Common myeloid progenitor, CD34-positive (primary cell): ENCODE data around the gene OVAAL.
A peak's percentile ranks its signal among the peaks of the same experiment; 100 is the strongest.

ENCODE experiments used
- CTCF ChIA-PET: fragments of 350-600 bp; sonication (Branson Sonifier 250); formaldehyde crosslinking; loops from one replicate; lab custom pipeline; 2021; ENCODE audit warnings: antibody characterized with exemption; lab: Charles Lee
- POLR2A ChIA-PET: fragments of 350-600 bp; sonication (Branson Sonifier 250); formaldehyde crosslinking; loops from one replicate; lab custom pipeline; 2021; ENCODE audit warnings: antibody characterized with exemption; lab: Charles Lee
- DNase-seq, 3 donors: peaks; one replicate each; pipeline versions ENCODE4 v3.0.0 to v3.0.0-alpha.2; 2013
- H3K27ac ChIP-seq, 2 experiments: 1 replicate in 1 of 2; 2 replicates in 1 of 2; pipeline ENCODE4 v1.7.0; 2013; ENCODE audit warnings: inconsistent platforms in 2 of 2, low read length in 2 of 2, mild to moderate bottlenecking in 2 of 2, low read depth in 1 of 2, moderate library complexity in 1 of 2; ENCODE audit not compliant: severe bottlenecking in 2 of 2, insufficient read depth in 1 of 2, poor library complexity in 1 of 2
- H3K27me3 ChIP-seq, 5 experiments: replicated peaks in 2 of 5; 1 replicate in 3 of 5; 2 replicates in 2 of 5; pipeline versions ENCODE4 v1.6.1 to v1.7.0; 2013; ENCODE audit warnings: low read length in 4 of 5, mild to moderate bottlenecking in 2 of 5, moderate library complexity in 2 of 5, inconsistent platforms in 1 of 5; ENCODE audit not compliant: insufficient read depth in 5 of 5, control insufficient read depth in 4 of 5
- H3K36me3 ChIP-seq, 4 experiments: 1 replicate in 2 of 4; 2 replicates in 2 of 4; pipeline versions ENCODE4 v1.6.1 to v1.7.0; 2013; ENCODE audit warnings: low read length in 3 of 4, control low read depth in 1 of 4, mild to moderate bottlenecking in 1 of 4; ENCODE audit not compliant: control insufficient read depth in 4 of 4, insufficient read depth in 4 of 4
- H3K4me1 ChIP-seq, 4 experiments: 1 replicate in 3 of 4; 2 replicates in 1 of 4; pipeline versions ENCODE4 v1.6.1 to v1.7.1; 2013; ENCODE audit warnings: low read length in 3 of 4, mild to moderate bottlenecking in 3 of 4, control low read depth in 1 of 4, inconsistent platforms in 1 of 4, moderate library complexity in 1 of 4; ENCODE audit not compliant: control insufficient read depth in 4 of 4, insufficient read depth in 4 of 4; ENCODE audit errors: control extremely low read depth in 1 of 4
- H3K4me3 ChIP-seq, 7 experiments: 1 replicate in 4 of 7; 2 replicates in 3 of 7; pipeline versions ENCODE4 v1.5.1 to v1.7.0; 2013; ENCODE audit warnings: mild to moderate bottlenecking in 7 of 7, low read length in 6 of 7, moderate library complexity in 6 of 7, inconsistent platforms in 2 of 7, low read depth in 2 of 7, control low read depth in 1 of 7; ENCODE audit not compliant: insufficient read depth in 4 of 7, control insufficient read depth in 1 of 7; ENCODE audit errors: extremely low read depth in 1 of 7
- H3K9me3 ChIP-seq, 5 experiments: 1 replicate in 4 of 5; 2 replicates in 1 of 5; pipeline versions ENCODE4 v1.6.1 to v1.7.1; 2013; ENCODE audit warnings: low read length in 4 of 5, mild to moderate bottlenecking in 2 of 5, inconsistent platforms in 1 of 5, low read depth in 1 of 5, moderate library complexity in 1 of 5; ENCODE audit not compliant: control insufficient read depth in 4 of 5, insufficient read depth in 2 of 5; ENCODE audit errors: control extremely low read depth in 1 of 5
- WGBS: methylation state at CpG from one replicate; pipeline ENCODE4 v1.1.5; 2013; ENCODE audit not compliant: insufficient coverage; 5-methylcytosine and 5-hydroxymethylcytosine counted together

Gene OVAAL

DNA sequence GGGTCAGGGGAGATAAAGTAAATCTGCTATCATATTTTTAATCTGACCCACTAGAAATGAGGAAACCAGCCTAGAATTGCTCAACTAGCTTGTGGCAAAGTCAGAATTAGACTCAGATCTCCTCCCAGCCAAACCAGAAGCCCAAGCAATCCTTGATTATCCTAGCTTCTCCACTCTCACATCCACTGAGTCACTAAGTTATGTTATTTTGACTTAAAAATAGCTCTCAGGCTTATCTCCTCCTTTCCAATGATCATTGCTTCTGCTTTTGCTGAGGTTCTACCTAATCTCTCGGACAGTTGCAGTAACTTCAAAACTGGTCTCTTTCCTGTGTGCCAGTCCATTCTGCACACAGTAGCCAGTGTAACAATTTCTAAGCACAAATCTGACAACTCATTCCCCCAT, 22.9 kb downstream of the OVAAL start:
- CTCF ChIA-PET = no interaction called here
- peak in 2 of 3 donors; percentile 7 to 21 for DNase-seq
- POLR2A ChIA-PET = no interaction called here

DNA sequence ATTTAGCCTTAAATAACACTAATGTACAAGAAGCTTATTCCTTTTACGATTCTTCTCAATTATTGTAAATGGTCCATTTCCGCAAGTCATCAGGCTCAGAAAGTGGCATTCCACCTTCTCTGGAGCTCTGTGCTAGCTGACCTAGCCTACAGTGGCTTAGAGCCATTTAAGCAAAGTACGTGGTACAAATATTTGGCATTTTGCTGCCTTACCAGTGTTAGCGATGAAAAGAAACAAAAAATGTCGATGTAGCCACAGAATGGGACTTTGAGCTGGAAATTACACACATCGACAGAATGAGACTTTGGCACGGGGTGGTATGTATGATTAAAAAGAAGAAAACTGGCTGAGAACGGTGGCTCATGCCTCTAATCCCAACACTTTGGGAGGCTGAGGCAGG, 26.1 kb downstream of the OVAAL start:
- 100% methylated on average over 7 of the region's 8 CpGs for WGBS
- ChIA-PET POLR2A (no interaction called here), CTCF (no interaction called here)
- Histone ChIP-seq H3K27ac (peak overlapping the region in 1 of 2 experiments; percentile 73), H3K36me3 (no peaks in the 10 kb centered on the region), H3K4me1 (peaks cover 0 to 14% (median 3%) of the 10 kb centered on the region in 4 experiments), H3K4me3 (no peak overlapping the region), H3K27me3 (no peaks in the 10 kb centered on the region), H3K9me3 (peaks cover 0 to 6% (median 0%) of the 10 kb centered on the region in 5 experiments)
- no peak for DNase-seq

More for the DNA sequence above, 22.9 kb downstream of the OVAAL start:
- Histone ChIP-seq H3K27ac (no peak overlapping the region), H3K9me3 (peaks cover 0 to 2% (median 0%) of the 10 kb centered on the region in 5 experiments), H3K4me3 (no peak overlapping the region), H3K27me3 (no peaks in the 10 kb centered on the region), H3K4me1 (peaks cover 0 to 14% (median 3%) of the 10 kb centered on the region in 4 experiments), H3K36me3 (no peaks in the 10 kb centered on the region)
- WGBS = 67% methylated on average over 1 of the region's 1 CpG

DNA sequence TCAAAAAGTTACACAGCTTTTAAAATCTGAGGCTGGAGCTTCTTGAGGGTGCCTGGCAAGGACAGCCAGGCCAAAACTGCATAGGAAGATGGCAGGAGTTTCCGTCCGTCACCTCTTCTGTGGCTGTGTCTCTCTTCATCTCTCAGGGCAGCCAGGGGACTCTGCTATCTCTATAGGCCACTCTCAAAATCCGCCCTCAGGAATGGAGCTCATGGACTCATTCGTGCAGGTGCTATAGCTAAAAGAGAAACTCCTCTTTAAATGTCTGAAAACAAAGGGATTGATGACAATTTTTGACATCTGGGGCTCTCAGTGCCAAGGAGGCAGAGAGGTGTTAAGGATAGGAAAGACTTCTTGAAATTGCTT, 27.2 kb downstream of the OVAAL start:
- Histone ChIP-seq H3K27me3 (no peaks in the 10 kb centered on the region), H3K4me3 (no peak overlapping the region), H3K9me3 (peaks cover 0 to 6% (median 0%) of the 10 kb centered on the region in 5 experiments), H3K27ac (peak overlapping the region in 1 of 2 experiments; percentile 73), H3K36me3 (no peaks in the 10 kb centered on the region), H3K4me1 (peaks cover 0 to 14% (median 3%) of the 10 kb centered on the region in 4 experiments)
- ChIA-PET CTCF (interaction anchor here (0.7 to 0.8 kb wide), 2 partner anchors 9 to 49 kb away, joined by 3 read pairs; no protein-coding TSS in a partner anchor), POLR2A (no interaction called here)
- WGBS = 96% methylated on average over 3 of the region's 4 CpGs
- DNase-seq = no peak

DNA sequence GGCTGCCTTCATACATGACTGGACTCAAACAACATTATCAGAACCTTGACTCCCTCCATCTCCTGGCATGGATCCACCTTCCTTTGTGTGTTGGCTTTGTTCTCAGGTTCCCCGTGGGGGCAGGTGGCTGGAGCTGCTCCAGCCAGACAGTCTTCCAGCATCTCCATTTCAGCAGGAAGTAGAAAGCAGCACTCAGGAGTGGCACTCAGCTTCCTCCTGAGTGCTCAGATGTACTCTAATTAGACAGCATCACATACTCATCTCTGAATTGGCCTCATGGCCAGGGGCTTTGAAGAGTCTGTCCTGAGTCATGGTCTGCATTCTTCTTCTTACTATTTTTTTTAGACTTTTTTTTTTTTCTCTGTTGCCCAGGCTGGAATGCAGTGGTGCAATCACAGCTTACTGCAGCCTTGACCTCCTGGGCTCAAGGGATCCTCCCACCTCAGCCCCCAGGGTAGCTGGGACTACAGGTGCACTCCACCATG, 27.9 kb downstream of the OVAAL start:
- peaks cover 0 to 6% (median 0%) of the 10 kb centered on the region in 5 experiments for H3K9me3 ChIP-seq
- H3K4me1 ChIP-seq = peaks cover 0 to 9% (median 3%) of the 10 kb centered on the region in 4 experiments
- ChIA-PET POLR2A (no interaction called here), CTCF (interaction anchor here (0.7 kb wide), 1 partner anchor 8 kb away, joined by 3 read pairs; no protein-coding TSS in a partner anchor)
- H3K27me3 ChIP-seq = no peaks in the 10 kb centered on the region
- 40% methylated on average over 1 of the region's 1 CpG for WGBS
- H3K4me3 ChIP-seq = no peak overlapping the region
- no peaks in the 10 kb centered on the region for H3K36me3 ChIP-seq
- DNase-seq = no peak
- H3K27ac ChIP-seq = no peak overlapping the region

DNA sequence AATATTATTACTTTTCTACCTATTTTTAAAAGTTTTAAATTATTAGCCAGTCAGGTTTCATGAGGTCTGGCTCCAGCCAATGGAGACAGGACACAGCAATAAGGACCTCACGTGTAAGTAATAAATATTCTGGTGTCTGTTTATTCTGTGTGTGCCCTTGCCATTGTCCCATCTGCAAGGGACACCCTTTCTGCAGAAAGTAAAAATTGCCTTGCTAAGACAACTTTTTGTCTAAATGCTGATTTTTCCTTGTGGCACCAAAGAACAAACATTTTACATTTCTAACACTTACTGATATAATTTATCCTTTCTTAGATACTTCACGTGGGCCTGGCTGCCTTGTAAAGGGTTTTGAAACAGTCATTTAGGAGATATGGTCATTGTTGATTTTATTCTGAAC, 29.4 kb downstream of the OVAAL start:
- no peaks in the 10 kb centered on the region for H3K36me3 ChIP-seq
- CTCF ChIA-PET = no interaction called here
- DNase-seq = no peak
- 89% methylated on average over 1 of the region's 2 CpGs for WGBS
- H3K4me3 ChIP-seq = no peak overlapping the region
- H3K9me3 ChIP-seq = peaks cover 0 to 6% (median 0%) of the 10 kb centered on the region in 5 experiments
- H3K4me1 ChIP-seq = peaks cover 0 to 6% (median 3%) of the 10 kb centered on the region in 4 experiments
- no peak overlapping the region for H3K27ac ChIP-seq
- POLR2A ChIA-PET = no interaction called here
- H3K27me3 ChIP-seq = no peaks in the 10 kb centered on the region

DNA sequence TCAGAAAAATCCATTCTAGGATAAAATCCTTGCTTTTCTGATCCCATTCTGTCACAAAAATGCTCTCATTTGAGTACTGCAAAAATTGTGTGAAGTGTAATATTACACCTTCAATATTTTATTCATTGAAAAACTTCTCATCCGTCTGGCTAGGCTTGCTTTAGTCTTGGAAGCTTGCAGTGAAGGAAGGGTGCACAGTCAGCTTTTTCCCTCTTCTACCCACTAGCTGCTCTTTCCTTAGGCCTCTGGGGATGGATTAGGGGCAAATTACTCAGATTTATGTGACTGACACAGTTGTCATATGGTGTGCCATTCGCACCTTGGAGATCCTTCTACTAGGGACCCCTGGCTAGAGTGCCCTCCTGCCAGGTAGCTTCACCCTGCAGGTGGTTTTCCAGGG, 32.1 kb downstream of the OVAAL start:
- Histone ChIP-seq H3K9me3 (peaks cover 0 to 6% (median 0%) of the 10 kb centered on the region in 5 experiments), H3K4me1 (peaks cover 0 to under 1% (median 0%) of the 10 kb centered on the region in 4 experiments), H3K27ac (no peak overlapping the region), H3K4me3 (no peak overlapping the region), H3K27me3 (no peaks in the 10 kb centered on the region), H3K36me3 (no peaks in the 10 kb centered on the region)
- POLR2A ChIA-PET = no interaction called here
- no peak for DNase-seq
- WGBS = 92% methylated on average over 1 of the region's 2 CpGs
- CTCF ChIA-PET = no interaction called here

DNA sequence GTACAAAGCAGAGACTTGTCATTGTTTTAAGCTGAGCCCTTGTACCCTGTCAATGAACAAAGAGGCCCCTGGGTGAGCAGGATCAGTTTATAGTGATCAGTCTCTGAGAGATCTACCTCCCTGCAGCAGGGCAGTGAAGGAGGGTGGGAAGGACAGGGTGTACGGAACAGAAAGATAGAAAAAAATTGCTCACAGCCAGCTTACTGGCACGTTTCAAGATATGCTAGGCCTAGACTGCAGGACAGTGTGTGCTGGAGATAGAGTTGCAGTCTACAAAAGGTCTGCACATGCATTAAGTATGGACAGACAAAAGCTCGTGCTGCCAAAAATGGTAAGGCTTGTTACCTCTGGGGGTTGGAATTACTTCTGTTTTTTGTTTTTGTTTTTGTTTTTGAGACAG, 34.6 kb downstream of the OVAAL start:
- WGBS = 91% methylated on average over 2 of the region's 3 CpGs
- no peak overlapping the region for H3K27ac ChIP-seq
- H3K36me3 ChIP-seq = no peaks in the 10 kb centered on the region
- POLR2A ChIA-PET = no interaction called here
- H3K4me1 ChIP-seq = no peaks in the 10 kb centered on the region
- H3K9me3 ChIP-seq = peaks cover 0 to under 1% (median 0%) of the 10 kb centered on the region in 5 experiments
- no peak for DNase-seq
- CTCF ChIA-PET = interaction anchor here (1.5 kb wide), 1 partner anchor 270 kb away, joined by 3 read pairs; no protein-coding TSS in a partner anchor
- H3K27me3 ChIP-seq = no peaks in the 10 kb centered on the region
- H3K4me3 ChIP-seq = no peak overlapping the region
